ENCODE results near the gene SPAG16.

Gene SPAG16

GRCh38 chr2:214184461-214184860, 900.2 kb downstream of the SPAG16 start:
- DNase-seq (ENCODE audit: low read depth) = no peak
- TF ChIP-seq CTCF (IDR thresholded peaks at IDR 0.05; ENCODE audit: control insufficient read depth, extremely low read depth, insufficient read depth) = no peak
- H3K4me3 ChIP-seq (ENCODE audit: low read depth, low read length) = no peak overlapping the region

GRCh38 chr2:214185546-214185945, 901.3 kb downstream of the SPAG16 start:
- H3K4me3 ChIP-seq (ENCODE audit: low read depth, low read length) = no peak overlapping the region
- DNase-seq (ENCODE audit: low read depth) = no peak
- no peak for TF ChIP-seq CTCF (IDR thresholded peaks at IDR 0.05; ENCODE audit: control insufficient read depth, extremely low read depth, insufficient read depth)

- DNase-seq (ENCODE audit: low read depth) = no peak
- no peak for TF ChIP-seq CTCF (IDR thresholded peaks at IDR 0.05; ENCODE audit: control insufficient read depth, extremely low read depth, insufficient read depth)
- H3K4me3 ChIP-seq (ENCODE audit: low read depth, low read length) = no peak overlapping the region
Observed at GRCh38 chr2:214192711-214193110, 908.4 kb downstream of the SPAG16 start.

- no peak for TF ChIP-seq CTCF (IDR thresholded peaks at IDR 0.05; ENCODE audit: control insufficient read depth, extremely low read depth, insufficient read depth)
- H3K4me3 ChIP-seq (ENCODE audit: low read depth, low read length) = no peak overlapping the region
- no peak for DNase-seq (ENCODE audit: low read depth)
Observed at GRCh38 chr2:214193943-214194342, 909.7 kb downstream of the SPAG16 start.

GRCh38 chr2:214196260-214196659, 912.0 kb downstream of the SPAG16 start:
- no peak overlapping the region for H3K4me3 ChIP-seq (ENCODE audit: low read depth, low read length)
- TF ChIP-seq CTCF (IDR thresholded peaks at IDR 0.05; ENCODE audit: control insufficient read depth, extremely low read depth, insufficient read depth) = no peak
- no peak for DNase-seq (ENCODE audit: low read depth)

- no peak for TF ChIP-seq CTCF (IDR thresholded peaks at IDR 0.05; ENCODE audit: control insufficient read depth, extremely low read depth, insufficient read depth)
- H3K4me3 ChIP-seq (ENCODE audit: low read depth, low read length) = no peak overlapping the region
- no peak for DNase-seq (ENCODE audit: low read depth)
Observed at GRCh38 chr2:214201892-214202291, 917.6 kb downstream of the SPAG16 start.

- no peak for TF ChIP-seq CTCF (IDR thresholded peaks at IDR 0.05; ENCODE audit: control insufficient read depth, extremely low read depth, insufficient read depth)
- DNase-seq (ENCODE audit: low read depth) = no peak
Observed at GRCh38 chr2:214203214-214203613, 919.0 kb downstream of the SPAG16 start.

More at GRCh38 chr2:214203214-214203613, 919.0 kb downstream of the SPAG16 start:
- no peak overlapping the region for H3K4me3 ChIP-seq (ENCODE audit: low read depth, low read length)

All from LNCaP clone FGC (cell line).